GM18507 (cell line): Measurements from ENCODE around the gene CTNND2.

ENCODE experiments used
- DNase-seq: peaks from one replicate; pipeline ENCODE4 v3.0.0; 2011; ENCODE audit warnings: low read depth; ENCODE audit not compliant: insufficient read length; ENCODE audit errors: extremely low spot score
- FAIRE-seq: peaks from 2 replicates; lab custom pipeline; 2011; peaks lifted over from hg19 to GRCh38; lab: Jason Lieb, UNC

The CTNND2 gene

DNA sequence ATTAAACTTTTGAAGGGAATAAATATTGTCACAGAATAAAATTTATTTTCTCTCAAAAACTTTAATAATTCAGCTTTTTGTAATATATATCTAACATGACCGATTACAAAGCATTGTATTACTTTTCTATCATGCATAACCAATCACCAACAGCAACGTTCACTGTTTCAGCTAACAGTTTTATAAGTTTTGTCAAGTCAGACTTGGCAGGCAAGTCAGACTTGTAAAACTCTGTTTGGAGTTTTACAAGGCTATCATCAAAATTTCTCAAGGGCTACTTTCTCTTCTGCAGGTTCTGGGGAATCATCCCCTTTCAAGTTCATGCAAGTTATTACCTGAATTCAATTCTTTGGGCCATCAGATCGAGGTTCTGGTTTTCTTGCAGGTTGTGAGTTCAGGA lies 347.2 kb downstream of the CTNND2 start:
- DNase-seq (no peak), FAIRE-seq (no peak)

DNA sequence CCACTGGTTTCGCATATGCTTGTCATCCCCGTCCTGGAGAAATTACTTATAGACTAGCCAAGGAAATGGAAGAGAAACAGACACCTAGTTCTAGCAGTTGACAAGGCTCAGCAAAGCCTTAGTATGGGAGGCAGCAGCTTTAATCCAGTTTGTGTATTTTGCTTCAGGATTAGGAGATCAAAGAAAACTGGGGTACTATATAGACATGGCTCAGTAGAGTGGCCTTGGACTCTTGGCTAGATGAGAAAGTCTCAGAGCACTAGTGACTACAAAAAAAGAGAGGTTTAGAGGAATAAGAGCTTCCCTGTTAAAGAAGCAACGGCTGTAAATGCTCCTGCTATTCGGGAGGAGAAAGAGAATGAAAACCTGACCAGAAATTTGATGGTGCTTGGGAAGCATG lies 349.1 kb downstream of the CTNND2 start:
- no peak for DNase-seq
- no peak for FAIRE-seq

DNA sequence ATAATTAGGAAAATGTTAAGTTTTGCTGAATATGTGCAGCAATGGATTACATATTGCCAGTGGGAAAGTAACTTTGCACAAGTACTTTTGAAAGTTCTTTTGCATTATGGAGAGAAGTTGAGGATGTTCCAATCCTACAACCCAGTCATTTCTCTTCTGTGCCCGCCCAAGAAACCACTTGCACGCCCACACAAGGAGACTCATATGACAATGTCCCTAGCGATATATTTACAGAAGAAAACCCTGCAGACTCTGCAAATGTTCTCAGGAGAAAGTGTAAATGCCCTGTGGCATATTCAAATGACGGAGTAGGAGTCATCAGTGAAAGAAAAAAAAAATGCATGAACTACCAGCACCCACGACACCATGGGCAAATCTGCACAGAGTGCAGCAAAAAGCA lies 356.5 kb downstream of the CTNND2 start:
- FAIRE-seq (no peak), DNase-seq (no peak)

GRCh38 chr5:11547140-11547539 lies 357.1 kb downstream of the CTNND2 start:
- DNase-seq (no peak), FAIRE-seq (no peak)

GRCh38 chr5:11540112-11540511 lies 364.1 kb downstream of the CTNND2 start:
- DNase-seq (no peak), FAIRE-seq (no peak)

DNA sequence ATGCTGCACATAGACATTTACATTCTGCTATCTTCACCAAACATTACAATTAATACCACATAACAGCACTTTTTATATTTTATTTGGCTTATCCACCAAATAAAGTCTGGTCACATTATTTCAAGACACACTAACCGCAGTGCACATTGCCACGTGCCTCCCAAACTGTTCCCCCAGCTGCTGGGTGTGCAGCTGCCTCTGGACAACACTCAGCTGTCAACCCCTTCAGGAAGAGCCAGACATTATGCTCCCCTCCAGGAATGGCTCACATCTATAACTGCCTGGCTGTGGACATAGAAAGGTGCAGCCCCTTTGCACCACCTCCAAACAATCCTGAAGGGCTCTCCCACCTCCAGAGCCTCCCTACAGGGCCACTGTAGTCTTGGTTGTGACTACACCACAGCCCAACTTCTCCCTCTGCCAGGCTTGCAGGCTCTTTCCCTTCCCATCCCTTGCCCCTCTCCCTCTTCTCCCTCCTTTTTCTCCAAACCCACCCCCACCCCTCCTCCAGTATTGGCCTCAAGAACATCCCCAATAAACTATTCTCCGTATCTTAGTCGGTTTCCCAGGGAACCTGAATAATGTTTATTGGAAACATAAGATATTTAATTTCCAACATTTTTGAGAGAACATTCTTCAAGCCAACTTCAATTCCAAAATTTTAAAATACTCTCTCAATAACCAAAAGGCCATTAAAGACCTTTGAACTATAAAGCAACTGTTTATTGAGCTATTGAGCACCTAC lies 372.3 kb downstream of the CTNND2 start:
- FAIRE-seq (no peak), DNase-seq (no peak)

DNA sequence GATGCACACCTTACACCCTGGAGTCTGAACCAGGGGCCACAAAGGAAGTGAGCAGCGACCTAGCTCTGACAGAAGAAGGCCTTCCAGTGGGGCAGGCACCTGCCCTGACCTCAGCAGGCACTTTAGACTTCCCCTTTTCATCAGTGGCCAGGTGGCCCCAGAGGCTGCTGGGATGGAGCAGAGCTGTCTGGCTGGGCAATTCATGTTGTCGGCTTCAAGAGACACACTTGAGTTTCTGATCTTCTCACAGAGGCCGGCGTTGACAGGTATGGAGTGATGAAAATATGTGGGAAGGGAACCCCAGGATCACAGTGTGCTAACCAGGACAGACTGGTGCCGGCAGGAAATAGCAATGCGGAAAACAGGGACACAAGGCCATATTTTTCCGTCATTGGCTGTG lies 375.5 kb downstream of the CTNND2 start:
- DNase-seq (no peak), FAIRE-seq (no peak)

DNA sequence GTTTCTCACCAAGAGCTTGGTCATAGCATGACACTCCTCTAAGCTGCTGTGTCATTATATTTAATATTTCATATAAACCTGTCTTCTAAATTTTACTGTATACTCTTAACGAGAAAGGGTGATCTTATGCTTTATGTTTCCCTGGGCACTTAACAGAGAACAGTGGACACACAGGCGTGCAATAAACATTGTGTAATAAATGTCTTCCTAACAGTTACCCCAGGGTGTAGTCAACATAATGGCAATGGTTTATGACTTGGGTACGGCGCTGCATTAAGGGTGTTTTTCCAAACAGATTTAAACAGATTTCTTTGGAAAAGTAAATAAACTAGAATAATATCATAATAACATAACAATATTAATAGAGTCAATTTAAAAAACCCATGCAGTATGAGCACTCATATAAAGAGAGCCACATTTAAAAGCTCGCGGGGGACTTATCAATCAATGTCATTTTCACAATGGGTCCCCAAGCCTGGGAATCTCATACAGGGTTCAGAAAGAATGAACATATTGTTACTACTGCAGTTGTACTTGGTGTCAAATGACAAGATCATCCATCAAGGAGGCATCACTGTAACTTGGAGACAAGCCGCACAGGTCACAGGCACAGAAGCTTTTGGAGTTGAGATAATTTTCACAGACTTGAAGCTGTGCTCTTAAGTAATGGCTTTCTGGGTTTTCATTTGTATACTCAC lies 376.4 kb downstream of the CTNND2 start:
- FAIRE-seq: no peak
- no peak for DNase-seq

DNA sequence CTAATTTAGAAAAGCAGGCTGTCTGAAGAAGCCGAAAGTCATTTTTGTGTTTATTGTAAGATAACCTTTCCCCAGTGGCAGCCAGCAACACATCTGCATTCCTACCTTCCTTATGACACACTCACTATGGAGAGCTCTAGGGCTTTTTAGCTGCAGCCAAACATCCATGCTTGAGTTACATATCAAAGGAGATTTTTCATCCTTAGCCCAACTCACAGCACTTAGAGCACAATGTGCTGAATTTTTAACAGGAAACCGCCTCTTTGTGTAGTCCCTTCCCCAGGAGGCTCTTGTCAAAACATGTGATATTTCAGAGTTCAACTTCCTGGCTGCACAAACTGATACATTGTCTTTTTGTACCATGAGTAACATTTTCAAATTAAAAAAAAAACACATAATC lies 379.2 kb downstream of the CTNND2 start:
- FAIRE-seq (no peak), DNase-seq (no peak)

GRCh38 chr5:11524188-11524587 lies 380.1 kb downstream of the CTNND2 start:
- DNase-seq (no peak), FAIRE-seq (no peak)

DNA sequence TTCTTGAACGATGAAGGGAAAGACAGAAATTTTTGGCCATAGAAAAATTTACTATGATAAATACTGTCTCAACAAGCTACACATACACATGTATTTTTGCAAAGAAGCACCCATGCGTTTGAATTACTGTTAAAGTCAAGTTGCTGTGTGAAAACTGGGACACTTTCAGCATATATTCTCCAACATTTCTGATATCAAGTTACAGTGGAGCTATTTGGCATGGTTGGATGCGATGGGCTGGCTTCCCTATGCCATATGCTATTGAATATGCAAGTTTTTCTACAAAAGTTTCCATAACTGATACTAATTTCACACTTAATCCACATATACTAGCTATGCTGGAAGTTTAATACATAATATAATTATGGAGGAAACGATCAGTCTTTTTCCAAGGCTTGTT lies 381.4 kb downstream of the CTNND2 start:
- DNase-seq: no peak
- FAIRE-seq: no peak

GRCh38 chr5:11520241-11520930 lies 383.9 kb downstream of the CTNND2 start:
- FAIRE-seq (no peak), DNase-seq (no peak)

DNA sequence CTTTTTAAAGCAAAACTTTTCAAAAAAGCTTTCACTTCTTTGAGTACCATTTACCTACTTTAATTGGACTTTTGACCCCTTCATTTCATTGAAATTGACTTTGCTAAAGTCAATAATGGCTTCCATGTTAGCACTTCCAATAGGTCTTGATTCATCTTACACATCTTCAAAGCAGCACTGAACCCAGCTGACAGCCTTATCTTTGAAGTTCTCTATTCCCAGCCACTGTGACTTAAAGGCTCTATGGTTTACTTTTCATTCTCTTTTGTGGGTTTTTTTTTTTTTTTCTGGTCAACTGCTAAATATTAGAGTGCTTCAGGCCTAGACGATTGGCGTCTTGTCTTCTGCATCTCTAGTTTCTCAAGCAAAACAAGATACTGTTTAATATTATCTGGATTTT lies 385.0 kb downstream of the CTNND2 start:
- DNase-seq (no peak), FAIRE-seq (no peak)

DNA sequence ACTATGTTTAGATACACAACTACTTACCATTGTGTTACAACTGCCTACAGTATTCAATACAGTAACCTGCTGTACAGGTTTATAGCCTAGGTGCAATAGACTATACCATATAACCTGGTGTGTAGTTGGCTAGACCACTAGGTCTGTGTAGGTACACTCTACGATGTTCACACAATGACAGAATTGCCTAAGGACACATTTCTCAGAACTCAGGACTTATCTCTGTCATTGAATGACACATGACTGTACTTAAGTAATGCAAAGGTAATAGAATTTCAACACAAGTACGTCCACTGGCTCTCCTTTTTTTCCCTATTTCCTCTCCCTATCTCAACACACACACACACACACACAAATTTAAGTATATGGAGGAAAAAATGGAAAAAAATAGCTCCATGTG lies 385.6 kb downstream of the CTNND2 start:
- FAIRE-seq (no peak), DNase-seq (no peak)

DNA sequence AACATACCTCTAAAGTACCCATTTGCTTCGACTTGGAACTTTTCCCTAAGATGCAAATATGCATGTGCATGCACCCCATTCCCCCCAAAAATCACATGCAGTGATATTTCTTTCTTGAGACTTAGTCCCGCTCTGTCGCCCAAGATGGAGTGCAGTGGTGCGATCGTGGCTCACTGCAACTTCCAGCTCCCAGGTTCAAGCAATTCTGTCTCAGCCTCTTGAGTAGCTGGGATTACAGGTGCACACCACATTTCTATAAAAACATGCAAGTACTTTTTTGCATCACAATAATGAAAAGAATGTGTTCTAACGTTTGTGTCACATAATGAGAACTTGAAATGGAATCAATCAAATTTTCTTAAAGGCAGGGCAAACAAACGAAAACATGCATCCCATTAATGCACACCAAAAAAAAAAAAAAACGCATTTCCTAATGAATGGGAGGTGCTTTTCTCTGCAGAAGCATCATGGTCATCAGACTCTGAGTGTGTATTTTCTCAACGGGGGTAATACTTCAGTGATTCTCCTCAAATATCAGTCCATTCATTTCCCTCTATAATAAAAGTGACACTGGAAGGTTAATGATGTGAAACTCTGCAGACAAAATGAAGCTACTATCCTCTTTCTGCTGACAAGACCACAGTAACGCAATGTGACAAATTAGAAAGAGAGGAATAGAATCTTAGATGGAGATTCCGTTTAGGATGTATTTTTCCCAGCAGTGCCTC lies 389.4 kb downstream of the CTNND2 start:
- DNase-seq (no peak), FAIRE-seq (no peak)

DNA sequence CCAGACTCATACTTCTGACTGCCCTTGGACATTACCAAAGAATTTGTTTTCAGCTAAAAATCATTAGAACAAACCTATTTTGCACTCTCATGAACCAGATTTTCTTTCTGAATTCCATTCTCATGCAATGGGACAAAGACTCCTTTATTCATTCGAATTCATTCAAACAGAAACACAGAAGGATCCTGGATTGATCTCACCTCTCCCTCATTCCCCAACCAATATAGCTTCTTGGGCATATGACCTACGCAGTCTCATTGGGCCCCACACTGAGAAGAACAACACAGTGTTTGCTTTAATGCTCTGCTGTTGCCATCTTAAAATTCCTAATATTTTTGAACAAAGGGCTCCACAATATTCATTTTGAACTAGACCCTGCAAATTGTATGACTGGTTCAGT lies 392.4 kb downstream of the CTNND2 start:
- no peak for DNase-seq

GRCh38 chr5:11510889-11511288 lies 393.4 kb downstream of the CTNND2 start:
- no peak for FAIRE-seq
- no peak for DNase-seq

More for the DNA sequence above, 392.4 kb downstream of the CTNND2 start:
- no peak for FAIRE-seq

- FAIRE-seq: no peak
Measured at GRCh38 chr5:11509793-11510192, 394.5 kb downstream of the CTNND2 start.

GRCh38 chr5:11507156-11507910 lies 396.9 kb downstream of the CTNND2 start:
- FAIRE-seq: no peak
- DNase-seq: no peak

More at GRCh38 chr5:11509793-11510192, 394.5 kb downstream of the CTNND2 start:
- no peak for DNase-seq

GRCh38 chr5:11504886-11505193 lies 399.4 kb downstream of the CTNND2 start:
- no peak for FAIRE-seq
- DNase-seq: no peak
